ENCODE results near the gene RUSC1.

- TF ChIP-seq, protein P1, sequence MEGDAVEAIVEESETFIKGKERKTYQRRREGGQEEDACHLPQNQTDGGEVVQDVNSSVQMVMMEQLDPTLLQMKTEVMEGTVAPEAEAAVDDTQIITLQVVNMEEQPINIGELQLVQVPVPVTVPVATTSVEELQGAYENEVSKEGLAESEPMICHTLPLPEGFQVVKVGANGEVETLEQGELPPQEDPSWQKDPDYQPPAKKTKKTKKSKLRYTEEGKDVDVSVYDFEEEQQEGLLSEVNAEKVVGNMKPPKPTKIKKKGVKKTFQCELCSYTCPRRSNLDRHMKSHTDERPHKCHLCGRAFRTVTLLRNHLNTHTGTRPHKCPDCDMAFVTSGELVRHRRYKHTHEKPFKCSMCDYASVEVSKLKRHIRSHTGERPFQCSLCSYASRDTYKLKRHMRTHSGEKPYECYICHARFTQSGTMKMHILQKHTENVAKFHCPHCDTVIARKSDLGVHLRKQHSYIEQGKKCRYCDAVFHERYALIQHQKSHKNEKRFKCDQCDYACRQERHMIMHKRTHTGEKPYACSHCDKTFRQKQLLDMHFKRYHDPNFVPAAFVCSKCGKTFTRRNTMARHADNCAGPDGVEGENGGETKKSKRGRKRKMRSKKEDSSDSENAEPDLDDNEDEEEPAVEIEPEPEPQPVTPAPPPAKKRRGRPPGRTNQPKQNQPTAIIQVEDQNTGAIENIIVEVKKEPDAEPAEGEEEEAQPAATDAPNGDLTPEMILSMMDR (IDR thresholded peaks at IDR 0.05) = no peak
- TF ChIP-seq POLR2AphosphoS5 (IDR thresholded peaks at IDR 0.05) (no peak), POLR2A (IDR thresholded peaks at IDR 0.05) (no peak)
Measured at GRCh38 chr1:155322571-155322952, 1.9 kb downstream of the RUSC1 start.

Data from breast epithelium (tissue), 3 donors.